Hepatocyte (in vitro differentiated cells): ENCODE measurements around the gene TELO2.

Source experiments
- EZH2 ChIP-seq: fragments of 200-600 bp; sonication (generic); IDR thresholded peaks from 2 replicates; pipeline ENCODE4 v1.6.1; 2016; ENCODE audit warnings: antibody characterized with exemption, mild to moderate bottlenecking, borderline replicate concordance
- EZH2phosphoT487 ChIP-seq: fragments of 200-600 bp; sonication (generic); IDR thresholded peaks from one replicate; pipeline ENCODE4 v1.6.1; 2018; ENCODE audit warnings: antibody characterized with exemption, mild to moderate bottlenecking, low read depth, moderate library complexity; ENCODE audit not compliant: unreplicated experiment, severe bottlenecking
- TF ChIP-seq, protein P1 (sequence below): fragments of 200-600 bp; sonication (generic); IDR thresholded peaks from 2 replicates; pipeline ENCODE4 v1.5.1; 2016; ENCODE audit warnings: antibody characterized with exemption, mild to moderate bottlenecking; ENCODE audit not compliant: poor library complexity

DNA sequence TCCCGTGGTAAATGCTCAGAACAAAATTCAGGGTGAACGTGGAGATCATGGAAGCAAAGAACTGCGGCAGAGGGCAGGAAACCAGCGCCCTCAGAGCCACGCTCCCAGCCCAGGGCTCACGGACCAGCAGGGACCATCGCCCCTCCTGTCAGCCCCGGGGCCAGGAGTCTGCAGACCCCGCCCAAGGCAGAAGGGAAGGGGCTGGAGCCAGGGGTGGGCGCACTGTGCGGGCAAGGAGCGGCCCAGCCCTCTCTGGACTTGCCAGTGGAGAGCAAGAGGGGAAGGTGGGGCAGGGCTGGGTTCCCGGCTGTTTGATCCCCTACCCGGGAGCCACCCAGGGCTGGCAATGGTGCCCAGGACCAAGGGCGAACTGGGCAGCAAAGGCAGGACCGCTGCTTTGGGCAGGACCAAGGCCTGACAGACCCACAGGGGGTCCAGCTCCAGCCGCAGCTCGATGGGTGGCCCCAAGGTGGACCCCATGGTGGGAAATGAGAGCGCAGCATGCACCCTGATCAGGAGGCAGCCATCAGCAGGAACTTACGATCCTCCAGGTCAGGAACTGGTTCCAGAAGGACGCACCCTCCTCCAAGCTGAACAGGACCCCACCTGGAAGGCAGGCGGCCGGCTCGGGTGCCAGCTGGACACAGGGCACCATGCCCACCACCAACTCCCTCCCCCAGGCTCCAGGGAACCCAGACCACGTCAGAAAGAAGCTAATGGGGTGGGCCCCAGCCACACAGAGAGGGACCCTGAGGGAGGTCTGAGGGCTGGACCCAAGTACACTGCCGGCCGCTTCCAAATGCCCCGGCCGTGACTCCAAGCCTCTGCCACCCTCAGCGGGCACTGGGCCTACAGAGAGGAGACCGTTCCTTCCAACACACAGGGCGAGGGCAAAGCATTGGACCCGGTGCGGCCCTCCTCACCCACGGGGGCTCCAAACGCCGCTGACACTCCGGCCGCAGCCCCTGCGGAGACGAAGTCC, 37.7 kb upstream of the TELO2 start:
- TF ChIP-seq, protein P1, sequence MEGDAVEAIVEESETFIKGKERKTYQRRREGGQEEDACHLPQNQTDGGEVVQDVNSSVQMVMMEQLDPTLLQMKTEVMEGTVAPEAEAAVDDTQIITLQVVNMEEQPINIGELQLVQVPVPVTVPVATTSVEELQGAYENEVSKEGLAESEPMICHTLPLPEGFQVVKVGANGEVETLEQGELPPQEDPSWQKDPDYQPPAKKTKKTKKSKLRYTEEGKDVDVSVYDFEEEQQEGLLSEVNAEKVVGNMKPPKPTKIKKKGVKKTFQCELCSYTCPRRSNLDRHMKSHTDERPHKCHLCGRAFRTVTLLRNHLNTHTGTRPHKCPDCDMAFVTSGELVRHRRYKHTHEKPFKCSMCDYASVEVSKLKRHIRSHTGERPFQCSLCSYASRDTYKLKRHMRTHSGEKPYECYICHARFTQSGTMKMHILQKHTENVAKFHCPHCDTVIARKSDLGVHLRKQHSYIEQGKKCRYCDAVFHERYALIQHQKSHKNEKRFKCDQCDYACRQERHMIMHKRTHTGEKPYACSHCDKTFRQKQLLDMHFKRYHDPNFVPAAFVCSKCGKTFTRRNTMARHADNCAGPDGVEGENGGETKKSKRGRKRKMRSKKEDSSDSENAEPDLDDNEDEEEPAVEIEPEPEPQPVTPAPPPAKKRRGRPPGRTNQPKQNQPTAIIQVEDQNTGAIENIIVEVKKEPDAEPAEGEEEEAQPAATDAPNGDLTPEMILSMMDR, result no peak
- TF ChIP-seq EZH2phosphoT487, result no peak
- TF ChIP-seq EZH2, result no peak
